ENCODE results near the gene ZNF646.
A peak's percentile ranks its signal among the peaks of the same experiment; 100 is the strongest.

Gene ZNF646

DNA sequence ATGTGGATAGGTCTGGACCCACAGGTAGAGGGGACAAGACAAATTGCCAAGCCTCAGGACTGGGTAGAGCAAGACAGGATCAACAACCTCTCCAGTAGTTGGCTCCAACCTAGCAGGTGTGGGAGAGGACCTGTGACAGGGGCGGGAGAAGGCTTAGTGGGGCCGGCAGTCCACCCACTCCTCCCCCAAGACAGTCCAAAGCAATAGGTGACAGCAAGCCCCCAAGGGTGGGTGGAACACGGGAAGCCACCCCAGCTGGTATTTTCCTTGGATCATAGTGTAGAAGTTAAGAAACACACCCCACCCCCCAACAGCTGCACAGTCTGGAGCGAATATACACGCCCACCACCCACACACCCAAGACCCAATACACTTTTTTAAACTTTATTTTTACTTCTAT is 45.0 kb upstream of the ZNF646 start:
- no peak for TF ChIP-seq EZH2phosphoT487 (IDR thresholded peaks at IDR 0.05; ENCODE audit: borderline replicate concordance)
- TF ChIP-seq, protein P1, sequence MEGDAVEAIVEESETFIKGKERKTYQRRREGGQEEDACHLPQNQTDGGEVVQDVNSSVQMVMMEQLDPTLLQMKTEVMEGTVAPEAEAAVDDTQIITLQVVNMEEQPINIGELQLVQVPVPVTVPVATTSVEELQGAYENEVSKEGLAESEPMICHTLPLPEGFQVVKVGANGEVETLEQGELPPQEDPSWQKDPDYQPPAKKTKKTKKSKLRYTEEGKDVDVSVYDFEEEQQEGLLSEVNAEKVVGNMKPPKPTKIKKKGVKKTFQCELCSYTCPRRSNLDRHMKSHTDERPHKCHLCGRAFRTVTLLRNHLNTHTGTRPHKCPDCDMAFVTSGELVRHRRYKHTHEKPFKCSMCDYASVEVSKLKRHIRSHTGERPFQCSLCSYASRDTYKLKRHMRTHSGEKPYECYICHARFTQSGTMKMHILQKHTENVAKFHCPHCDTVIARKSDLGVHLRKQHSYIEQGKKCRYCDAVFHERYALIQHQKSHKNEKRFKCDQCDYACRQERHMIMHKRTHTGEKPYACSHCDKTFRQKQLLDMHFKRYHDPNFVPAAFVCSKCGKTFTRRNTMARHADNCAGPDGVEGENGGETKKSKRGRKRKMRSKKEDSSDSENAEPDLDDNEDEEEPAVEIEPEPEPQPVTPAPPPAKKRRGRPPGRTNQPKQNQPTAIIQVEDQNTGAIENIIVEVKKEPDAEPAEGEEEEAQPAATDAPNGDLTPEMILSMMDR (conservative IDR thresholded peaks at IDR 0.05; ENCODE audit: low read length) = no peak
- Histone ChIP-seq H3K36me3 (ENCODE audit: insufficient read depth, low read length) (no peaks in the 10 kb centered on the region), H3F3A (ENCODE audit: low read depth) (no peaks in the 10 kb centered on the region), H3K4me1 (ENCODE audit: insufficient read depth, low read length, poor library complexity, severe bottlenecking) (peaks cover 6% of the 10 kb centered on the region), H3K4me2 (ENCODE audit: low read depth, low read length, poor library complexity, severe bottlenecking) (no peak overlapping the region), H3K79me2 (ENCODE audit: insufficient read depth, low read length) (0 out of 2 replicates have a peak, but pooled peaks cover 5% of the 10 kb centered on the region), H3K27me3 (ENCODE audit: insufficient read depth, low read length, poor library complexity, severe bottlenecking) (no peaks in the 10 kb centered on the region), H3K4me3 (ENCODE audit: low read length, poor library complexity, severe bottlenecking) (no peak overlapping the region), H2AFZ (ENCODE audit: low read length) (no peak overlapping the region), H3K9me2 (replicated peaks; ENCODE audit: low read depth, low read length) (no peaks in the 10 kb centered on the region), H4K20me1 (ENCODE audit: insufficient read depth, low read length, poor library complexity, severe bottlenecking) (no peaks in the 10 kb centered on the region), H3K9me3 (ENCODE audit: insufficient read depth, low read depth, low read length) (no peaks in the 10 kb centered on the region), H3K9ac (ENCODE audit: low read depth, low read length, poor library complexity, severe bottlenecking) (no peak overlapping the region)

DNA sequence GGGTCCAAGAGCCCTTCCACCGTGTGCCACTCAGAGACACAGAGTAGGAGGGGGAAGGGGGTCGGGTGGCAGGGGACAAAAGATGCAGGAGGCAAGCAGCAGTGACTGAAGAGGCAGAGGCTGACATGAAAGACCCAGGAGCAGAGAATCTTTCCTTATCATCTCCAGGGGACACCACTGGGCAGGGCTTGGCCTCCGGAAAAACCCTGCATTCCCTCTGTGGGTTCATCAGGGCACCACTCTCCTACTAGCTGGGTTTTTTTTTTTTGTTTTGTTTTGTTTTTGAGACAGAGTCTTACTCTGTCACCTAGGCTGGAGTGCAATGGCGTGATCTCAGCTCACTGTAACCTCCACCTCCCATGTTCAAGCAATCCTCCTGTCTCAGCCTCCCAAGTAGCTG is 42.9 kb upstream of the ZNF646 start:
- H3K36me3 ChIP-seq (ENCODE audit: insufficient read depth, low read length) = no peaks in the 10 kb centered on the region
- no peak overlapping the region for H2AFZ ChIP-seq (ENCODE audit: low read length)
- H3K9me3 ChIP-seq (ENCODE audit: insufficient read depth, low read depth, low read length) = no peaks in the 10 kb centered on the region
- no peaks in the 10 kb centered on the region for H3F3A ChIP-seq (ENCODE audit: low read depth)
- 0 out of 2 replicates have a peak, but pooled peaks cover 5% of the 10 kb centered on the region for H3K79me2 ChIP-seq (ENCODE audit: insufficient read depth, low read length)
- no peak overlapping the region for H3K9ac ChIP-seq (ENCODE audit: low read depth, low read length, poor library complexity, severe bottlenecking)
- no peaks in the 10 kb centered on the region for H3K27me3 ChIP-seq (ENCODE audit: insufficient read depth, low read length, poor library complexity, severe bottlenecking)
- H3K4me3 ChIP-seq (ENCODE audit: low read length, poor library complexity, severe bottlenecking) = no peak overlapping the region
- peaks cover 7% of the 10 kb centered on the region for H4K20me1 ChIP-seq (ENCODE audit: insufficient read depth, low read length, poor library complexity, severe bottlenecking)
- TF ChIP-seq, protein P1 (conservative IDR thresholded peaks at IDR 0.05; ENCODE audit: low read length) = no peak
- no peak for TF ChIP-seq EZH2phosphoT487 (IDR thresholded peaks at IDR 0.05; ENCODE audit: borderline replicate concordance)
- peaks cover 6% of the 10 kb centered on the region for H3K4me1 ChIP-seq (ENCODE audit: insufficient read depth, low read length, poor library complexity, severe bottlenecking)
- H3K9me2 ChIP-seq (replicated peaks; ENCODE audit: low read depth, low read length) = no peaks in the 10 kb centered on the region
- H3K4me2 ChIP-seq (ENCODE audit: low read depth, low read length, poor library complexity, severe bottlenecking) = no peak overlapping the region

DNA sequence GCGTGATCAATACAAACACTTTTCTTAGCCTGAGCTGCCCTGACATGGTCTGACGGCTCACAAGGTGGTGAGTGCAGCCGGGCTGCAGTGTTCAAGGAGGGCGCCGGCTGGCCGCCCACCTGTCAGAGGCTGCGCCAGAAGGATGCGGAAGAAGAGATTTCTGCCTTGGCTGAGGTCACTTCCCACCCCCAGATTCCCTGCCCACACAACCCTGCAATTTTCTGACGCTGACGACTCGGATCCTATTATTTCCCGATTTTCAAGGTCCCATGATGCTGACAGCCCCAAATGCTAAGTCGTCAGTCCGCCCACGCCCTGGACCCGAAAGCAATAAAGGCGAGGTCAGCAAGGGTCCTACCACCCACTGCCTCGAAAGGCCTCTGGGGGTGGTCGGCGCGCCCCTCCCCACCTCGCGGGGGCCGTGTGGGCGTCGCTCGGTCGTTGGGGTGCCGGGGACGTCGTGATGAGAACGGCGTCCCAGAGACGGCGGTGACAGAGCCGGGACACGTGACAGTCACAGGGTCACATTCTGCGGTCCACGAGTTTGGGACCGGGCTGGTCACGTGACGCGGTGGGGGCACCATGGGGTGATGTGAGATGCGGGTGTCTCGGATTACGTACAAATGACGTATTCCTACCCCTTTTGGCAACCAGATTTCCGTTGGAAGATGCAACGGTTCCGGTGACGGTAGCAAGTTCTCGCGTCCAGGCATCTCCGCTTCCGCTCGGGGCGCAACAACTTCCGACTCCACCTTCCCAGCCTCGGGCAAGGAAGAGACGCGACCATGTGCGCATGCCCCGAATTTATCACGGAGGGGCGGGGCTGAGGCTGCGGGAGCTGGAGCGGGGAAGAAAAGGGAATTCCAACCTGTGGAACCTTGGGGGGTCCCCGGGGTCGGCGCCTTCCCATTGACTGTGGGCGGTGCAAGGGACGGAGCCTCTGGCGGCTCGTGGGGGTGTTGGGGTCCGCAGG is 41.2 kb upstream of the ZNF646 start, which contains the start of gene STX4:
Gene STX4, plus strand, starts transcription at position 823 of the 973 bp plus-strand sequence. CDS start 248 bp downstream, outside the sequence.
- H3K4me2 ChIP-seq (ENCODE audit: low read depth, low read length, poor library complexity, severe bottlenecking) = peak within 1 kb of the TSS; percentile 85
- H3K79me2 ChIP-seq (ENCODE audit: insufficient read depth, low read length) = 0 out of 2 replicates have a peak, but pooled peaks cover 5% of the 10 kb centered on the region
- no peak for TF ChIP-seq EZH2phosphoT487 (IDR thresholded peaks at IDR 0.05; ENCODE audit: borderline replicate concordance)
- TF ChIP-seq, protein P1 (conservative IDR thresholded peaks at IDR 0.05; ENCODE audit: low read length) = no peak
- H3K4me3 ChIP-seq (ENCODE audit: low read length, poor library complexity, severe bottlenecking) = peak within 1 kb of the TSS; percentile 92
- H3F3A ChIP-seq (ENCODE audit: low read depth) = no peaks in the 10 kb centered on the region
- peak within 1 kb of the TSS; percentile 95 for H2AFZ ChIP-seq (ENCODE audit: low read length)
- H4K20me1 ChIP-seq (ENCODE audit: insufficient read depth, low read length, poor library complexity, severe bottlenecking) = peaks cover 7% of the 10 kb centered on the region
- peak within 1 kb of the TSS; percentile 75 for H3K9ac ChIP-seq (ENCODE audit: low read depth, low read length, poor library complexity, severe bottlenecking)
- no peaks in the 10 kb centered on the region for H3K9me2 ChIP-seq (replicated peaks; ENCODE audit: low read depth, low read length)
- H3K4me1 ChIP-seq (ENCODE audit: insufficient read depth, low read length, poor library complexity, severe bottlenecking) = peaks cover 6% of the 10 kb centered on the region
- no peaks in the 10 kb centered on the region for H3K27me3 ChIP-seq (ENCODE audit: insufficient read depth, low read length, poor library complexity, severe bottlenecking)
- H3K9me3 ChIP-seq (ENCODE audit: insufficient read depth, low read depth, low read length) = no peaks in the 10 kb centered on the region
- no peaks in the 10 kb centered on the region for H3K36me3 ChIP-seq (ENCODE audit: insufficient read depth, low read length)
